ENCODE results near the gene SRGAP3.

SRGAP3 gene

DNA sequence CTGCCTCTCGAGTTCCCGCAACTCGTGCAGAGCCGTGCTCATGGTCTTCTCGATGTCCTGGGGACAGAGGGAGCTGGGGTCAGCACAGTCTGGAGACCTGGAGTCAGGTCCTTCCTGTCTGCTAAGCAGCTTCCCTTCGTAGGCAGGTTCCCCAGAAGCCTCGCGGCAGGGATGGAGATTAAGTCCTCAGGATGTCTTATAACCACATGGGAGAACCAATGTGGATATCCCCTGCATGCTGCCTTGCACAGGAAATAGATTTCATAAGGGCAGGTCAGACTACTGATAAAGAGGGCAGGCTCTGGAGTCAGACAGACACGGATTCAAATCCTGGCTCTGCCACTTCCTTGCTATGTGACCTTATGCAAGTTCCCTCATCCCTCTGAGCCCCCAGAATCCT is 263.6 kb downstream of the SRGAP3 start:
- Mint-ChIP-seq H3K4me3 (no peak overlapping the region), H3K9me3 (no peaks in the 10 kb centered on the region), H3K4me1 (no peaks in the 10 kb centered on the region), H3K27me3 (peaks cover 30% of the 10 kb centered on the region), H3K27ac (ENCODE audit: low read depth) (no peak overlapping the region), H3K36me3 (ENCODE audit: insufficient read depth) (peaks cover 1% of the 10 kb centered on the region)
- no peak for DNase-seq (ENCODE audit: low spot score in 2 of 2)
- no peak for ATAC-seq (replicated peaks; ENCODE audit: extremely low read depth, poor library complexity, severe bottlenecking)

GRCh38 chr3:8985411-8985831 is 264.0 kb downstream of the SRGAP3 start:
- ATAC-seq (replicated peaks; ENCODE audit: extremely low read depth, poor library complexity, severe bottlenecking) = no peak
- Mint-ChIP-seq H3K27me3 (peaks cover 34% of the 10 kb centered on the region), H3K36me3 (ENCODE audit: insufficient read depth) (peaks cover 1% of the 10 kb centered on the region), H3K4me3 (no peak overlapping the region), H3K27ac (ENCODE audit: low read depth) (no peak overlapping the region), H3K9me3 (no peaks in the 10 kb centered on the region), H3K4me1 (no peaks in the 10 kb centered on the region)
- DNase-seq (ENCODE audit: low spot score in 2 of 2) = no peak

DNA sequence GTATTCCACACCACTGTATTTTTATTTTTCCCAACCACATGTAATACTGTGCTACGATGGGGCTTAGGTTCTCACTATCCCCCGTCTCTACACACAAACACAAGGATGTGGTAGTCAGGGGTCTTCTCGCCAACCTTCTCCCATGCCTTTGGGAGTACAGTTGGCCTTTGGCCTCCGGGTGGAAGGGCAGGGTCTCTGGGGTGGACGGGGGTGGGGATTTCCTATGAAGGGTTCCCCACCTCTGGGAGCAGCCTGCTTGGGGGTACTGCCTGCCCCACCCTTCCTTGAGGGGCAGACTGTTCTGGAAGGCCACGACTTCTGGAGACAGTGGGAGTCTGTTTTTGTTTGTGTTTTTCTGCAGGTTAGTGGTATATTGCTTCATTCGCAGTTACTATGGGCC is 264.9 kb downstream of the SRGAP3 start:
- no peaks in the 10 kb centered on the region for H3K36me3 Mint-ChIP-seq (ENCODE audit: insufficient read depth)
- no peak for ATAC-seq (replicated peaks; ENCODE audit: extremely low read depth, poor library complexity, severe bottlenecking)
- no peak for DNase-seq (ENCODE audit: low spot score in 2 of 2)
- no peaks in the 10 kb centered on the region for H3K9me3 Mint-ChIP-seq
- no peak overlapping the region for H3K4me3 Mint-ChIP-seq
- H3K4me1 Mint-ChIP-seq = no peaks in the 10 kb centered on the region
- no peak overlapping the region for H3K27ac Mint-ChIP-seq (ENCODE audit: low read depth)
- peaks cover 43% of the 10 kb centered on the region for H3K27me3 Mint-ChIP-seq

GRCh38 chr3:8984081-8984480 is 265.4 kb downstream of the SRGAP3 start:
- no peaks in the 10 kb centered on the region for H3K9me3 Mint-ChIP-seq
- no peak for DNase-seq (ENCODE audit: low spot score in 2 of 2)
- ATAC-seq (replicated peaks; ENCODE audit: extremely low read depth, poor library complexity, severe bottlenecking) = no peak
- H3K4me1 Mint-ChIP-seq = no peaks in the 10 kb centered on the region
- peaks cover 46% of the 10 kb centered on the region for H3K27me3 Mint-ChIP-seq
- no peaks in the 10 kb centered on the region for H3K36me3 Mint-ChIP-seq (ENCODE audit: insufficient read depth)
- no peak overlapping the region for H3K4me3 Mint-ChIP-seq
- H3K27ac Mint-ChIP-seq (ENCODE audit: low read depth) = no peak overlapping the region

DNA sequence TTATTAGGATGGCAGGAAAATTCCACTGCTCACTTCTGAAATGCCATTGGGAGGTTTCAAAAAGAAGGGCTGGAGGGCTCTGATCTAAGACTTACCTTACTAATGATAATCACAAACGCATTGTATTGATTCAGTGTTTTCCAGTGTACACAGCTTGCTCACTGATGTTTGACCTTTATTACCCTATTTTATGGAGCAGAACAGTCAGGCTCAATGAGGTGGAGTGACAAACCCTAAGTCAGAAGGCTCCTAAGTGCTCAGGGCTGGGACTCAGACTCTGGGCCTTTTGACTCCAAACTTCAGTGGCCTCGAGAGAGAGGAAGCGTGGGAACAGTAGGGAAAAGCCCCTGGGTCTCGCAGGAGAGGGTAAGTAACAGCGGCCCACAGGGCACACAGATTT is 265.9 kb downstream of the SRGAP3 start:
- DNase-seq (ENCODE audit: low spot score in 2 of 2) = no peak
- Mint-ChIP-seq H3K27me3 (peaks cover 46% of the 10 kb centered on the region), H3K27ac (ENCODE audit: low read depth) (no peak overlapping the region), H3K36me3 (ENCODE audit: insufficient read depth) (no peaks in the 10 kb centered on the region), H3K4me1 (no peaks in the 10 kb centered on the region), H3K9me3 (no peaks in the 10 kb centered on the region), H3K4me3 (no peak overlapping the region)
- ATAC-seq (replicated peaks; ENCODE audit: extremely low read depth, poor library complexity, severe bottlenecking) = no peak

GRCh38 chr3:8983026-8983425 is 266.4 kb downstream of the SRGAP3 start:
- Mint-ChIP-seq H3K9me3 (no peaks in the 10 kb centered on the region), H3K36me3 (ENCODE audit: insufficient read depth) (no peaks in the 10 kb centered on the region), H3K27ac (ENCODE audit: low read depth) (no peak overlapping the region), H3K27me3 (peaks cover 46% of the 10 kb centered on the region), H3K4me3 (no peak overlapping the region), H3K4me1 (no peaks in the 10 kb centered on the region)
- DNase-seq (ENCODE audit: low spot score in 2 of 2) (no peak), ATAC-seq (replicated peaks; ENCODE audit: extremely low read depth, poor library complexity, severe bottlenecking) (no peak)

DNA sequence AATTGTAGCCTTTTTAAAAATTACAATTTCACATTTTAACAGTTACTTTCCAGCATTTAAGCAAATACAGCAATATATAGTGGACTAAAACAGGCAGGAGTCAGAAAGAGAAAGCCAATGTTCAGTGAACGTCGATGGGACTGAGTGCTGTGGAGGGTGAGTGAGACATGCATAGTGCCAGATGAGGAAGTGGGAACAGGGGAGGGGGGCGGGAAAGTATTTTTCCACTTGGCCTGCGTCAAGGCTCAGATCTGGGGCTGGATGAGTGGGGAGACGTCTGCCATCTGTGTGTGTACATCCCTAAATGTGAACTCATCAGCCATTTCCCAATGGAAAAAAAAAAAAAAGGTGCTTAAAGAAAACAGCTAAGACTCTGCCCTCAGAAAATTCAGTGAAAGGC is 266.9 kb downstream of the SRGAP3 start:
- no peaks in the 10 kb centered on the region for H3K4me1 Mint-ChIP-seq
- DNase-seq (ENCODE audit: low spot score in 2 of 2) (no peak), ATAC-seq (replicated peaks; ENCODE audit: extremely low read depth, poor library complexity, severe bottlenecking) (no peak)
- no peak overlapping the region for H3K27ac Mint-ChIP-seq (ENCODE audit: low read depth)
- no peaks in the 10 kb centered on the region for H3K36me3 Mint-ChIP-seq (ENCODE audit: insufficient read depth)
- H3K9me3 Mint-ChIP-seq = no peaks in the 10 kb centered on the region
- H3K27me3 Mint-ChIP-seq = peaks cover 46% of the 10 kb centered on the region
- H3K4me3 Mint-ChIP-seq = no peak overlapping the region

DNA sequence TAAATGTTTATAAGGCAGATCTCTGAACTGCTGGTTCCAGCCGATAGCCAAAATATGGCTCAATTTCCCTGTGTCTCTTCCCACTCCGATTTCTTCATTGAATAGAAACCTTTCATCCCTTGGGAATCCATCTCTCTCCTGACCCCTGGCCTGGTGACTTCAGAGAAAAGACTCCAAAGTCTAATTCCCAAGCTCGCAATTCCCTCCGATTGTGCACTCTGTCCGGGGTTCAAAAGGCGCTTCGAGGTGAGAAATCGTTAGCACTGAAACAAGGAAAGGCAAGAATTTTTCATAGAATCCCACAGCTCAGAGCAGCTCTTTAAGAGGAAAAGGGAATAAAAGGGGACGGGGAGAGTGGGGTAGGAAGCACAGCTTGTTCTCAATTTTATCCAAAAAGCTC is 267.7 kb downstream of the SRGAP3 start:
- DNase-seq (ENCODE audit: low spot score in 2 of 2) (no peak), ATAC-seq (replicated peaks; ENCODE audit: extremely low read depth, poor library complexity, severe bottlenecking) (no peak)
- H3K27ac Mint-ChIP-seq (ENCODE audit: low read depth) = no peak overlapping the region
- no peak overlapping the region for H3K4me3 Mint-ChIP-seq
- no peaks in the 10 kb centered on the region for H3K36me3 Mint-ChIP-seq (ENCODE audit: insufficient read depth)
- H3K4me1 Mint-ChIP-seq = no peaks in the 10 kb centered on the region
- H3K9me3 Mint-ChIP-seq = no peaks in the 10 kb centered on the region
- peaks cover 46% of the 10 kb centered on the region for H3K27me3 Mint-ChIP-seq

DNA sequence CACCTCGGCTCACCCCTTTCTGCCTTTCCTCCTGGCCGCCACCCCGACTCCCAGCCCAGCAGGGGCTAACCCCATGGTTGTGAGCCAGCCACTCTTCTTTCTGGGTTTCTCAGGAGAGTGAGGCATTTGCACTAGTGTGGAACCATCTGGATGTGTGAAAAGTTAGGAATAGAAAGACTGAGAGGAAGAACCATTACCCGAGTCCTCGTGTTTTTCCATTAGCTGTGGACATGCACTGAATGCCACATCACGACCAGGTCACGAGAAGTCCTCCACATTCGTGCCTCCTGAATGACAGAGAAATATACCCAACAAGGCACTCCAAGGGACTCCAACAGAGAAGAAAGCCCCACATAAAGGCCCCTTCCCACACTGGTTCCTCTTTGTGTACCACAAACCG is 268.1 kb downstream of the SRGAP3 start:
- Mint-ChIP-seq H3K4me1 (no peaks in the 10 kb centered on the region), H3K27me3 (peaks cover 46% of the 10 kb centered on the region), H3K4me3 (no peak overlapping the region), H3K9me3 (no peaks in the 10 kb centered on the region), H3K36me3 (ENCODE audit: insufficient read depth) (no peaks in the 10 kb centered on the region), H3K27ac (ENCODE audit: low read depth) (no peak overlapping the region)
- no peak for DNase-seq (ENCODE audit: low spot score in 2 of 2)
- ATAC-seq (replicated peaks; ENCODE audit: extremely low read depth, poor library complexity, severe bottlenecking) = no peak

GRCh38 chr3:8980756-8981257 is 268.6 kb downstream of the SRGAP3 start:
- Mint-ChIP-seq H3K4me1 (no peaks in the 10 kb centered on the region), H3K27ac (ENCODE audit: low read depth) (no peak overlapping the region), H3K27me3 (peaks cover 46% of the 10 kb centered on the region), H3K4me3 (no peak overlapping the region), H3K9me3 (no peaks in the 10 kb centered on the region), H3K36me3 (ENCODE audit: insufficient read depth) (no peaks in the 10 kb centered on the region)
- ATAC-seq (replicated peaks; ENCODE audit: extremely low read depth, poor library complexity, severe bottlenecking) (no peak), DNase-seq (ENCODE audit: low spot score in 2 of 2) (no peak)

GRCh38 chr3:8979262-8979661 is 270.2 kb downstream of the SRGAP3 start:
- H3K9me3 Mint-ChIP-seq = no peaks in the 10 kb centered on the region
- H3K36me3 Mint-ChIP-seq (ENCODE audit: insufficient read depth) = no peaks in the 10 kb centered on the region
- H3K4me3 Mint-ChIP-seq = no peak overlapping the region
- H3K27ac Mint-ChIP-seq (ENCODE audit: low read depth) = no peak overlapping the region
- H3K4me1 Mint-ChIP-seq = no peaks in the 10 kb centered on the region
- no peak for ATAC-seq (replicated peaks; ENCODE audit: extremely low read depth, poor library complexity, severe bottlenecking)
- H3K27me3 Mint-ChIP-seq = peaks cover 46% of the 10 kb centered on the region
- no peak for DNase-seq (ENCODE audit: low spot score in 2 of 2)

DNA sequence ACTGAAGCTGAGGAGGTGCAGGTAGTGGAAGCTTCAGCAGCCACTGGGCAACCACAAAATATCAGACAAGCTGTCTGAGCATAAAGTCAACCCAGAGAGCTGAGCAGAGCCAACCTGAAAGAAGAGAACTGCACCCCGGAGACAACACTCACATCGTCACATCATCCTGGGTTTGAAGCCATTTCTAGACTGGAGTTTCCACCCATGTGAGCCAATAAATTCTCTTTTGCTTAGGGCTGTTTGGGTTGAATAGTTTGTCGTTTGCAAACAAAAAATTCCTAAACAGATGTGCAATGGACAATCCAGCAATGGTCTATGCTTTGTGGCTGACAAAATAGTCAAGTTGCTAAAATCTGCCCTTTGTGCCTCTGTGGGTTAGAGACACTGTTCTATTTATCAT is 270.9 kb downstream of the SRGAP3 start:
- H3K4me1 Mint-ChIP-seq = no peaks in the 10 kb centered on the region
- no peak for ATAC-seq (replicated peaks; ENCODE audit: extremely low read depth, poor library complexity, severe bottlenecking)
- H3K27me3 Mint-ChIP-seq = peaks cover 41% of the 10 kb centered on the region
- no peak overlapping the region for H3K27ac Mint-ChIP-seq (ENCODE audit: low read depth)
- H3K36me3 Mint-ChIP-seq (ENCODE audit: insufficient read depth) = no peaks in the 10 kb centered on the region
- H3K9me3 Mint-ChIP-seq = no peaks in the 10 kb centered on the region
- H3K4me3 Mint-ChIP-seq = no peak overlapping the region
- no peak for DNase-seq (ENCODE audit: low spot score in 2 of 2)

DNA sequence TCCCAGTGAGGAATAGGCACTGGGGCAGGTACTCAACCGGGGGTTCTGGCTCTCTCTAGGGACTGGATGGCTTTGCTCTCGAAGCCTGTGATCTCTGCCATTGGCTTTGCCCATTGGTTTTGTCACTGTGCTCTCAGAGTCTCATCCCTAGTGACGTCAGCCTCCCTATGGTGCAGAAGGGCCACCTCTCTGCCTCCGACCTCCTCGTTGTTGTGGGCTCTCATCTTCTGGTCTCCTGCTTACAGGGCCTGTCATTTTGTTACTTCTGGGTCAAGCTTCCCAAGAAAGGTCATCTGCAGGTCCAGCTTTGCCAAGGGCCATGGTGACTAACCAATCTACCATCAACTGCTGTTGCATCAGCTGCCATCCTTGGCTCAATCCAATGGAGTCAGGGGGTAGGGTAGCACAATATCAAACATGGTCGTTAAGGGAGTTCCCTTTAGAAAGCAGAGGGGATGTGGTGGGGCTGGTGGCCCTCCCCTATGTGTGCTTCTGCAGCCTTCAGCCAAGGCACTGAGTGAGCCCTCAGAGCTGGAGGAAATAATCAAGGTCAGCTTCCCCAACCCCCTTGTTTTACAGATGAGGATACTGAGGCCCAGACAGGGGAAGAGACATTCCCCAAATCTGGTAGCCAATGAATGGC is 272.8 kb downstream of the SRGAP3 start:
- ATAC-seq (replicated peaks; ENCODE audit: extremely low read depth, poor library complexity, severe bottlenecking) (no peak), DNase-seq (ENCODE audit: low spot score in 2 of 2) (no peak)
- Mint-ChIP-seq H3K27ac (ENCODE audit: low read depth) (no peak overlapping the region), H3K9me3 (no peaks in the 10 kb centered on the region), H3K4me1 (no peaks in the 10 kb centered on the region), H3K27me3 (peaks cover 34% of the 10 kb centered on the region), H3K4me3 (no peak overlapping the region), H3K36me3 (ENCODE audit: insufficient read depth) (no peaks in the 10 kb centered on the region)

All from central memory CD8-positive, alpha-beta T cell (primary cell).